Epithelial cell of proximal tubule (primary cell): ENCODE results near the gene MAGOH. TPM values are rescaled to one million over a fixed set of nuclear protein-coding genes. Genes with fewer than 3 reads are reported as not detected.

Experiments
- DNase-seq: peaks from one replicate; pipeline ENCODE4 v3.0.0-alpha.2; 2011; ENCODE audit warnings: low read depth
- H3K4me3 ChIP-seq: 2 replicates; pipeline ENCODE4 v1.5.1; 2011; ENCODE audit warnings: low read depth, mild to moderate bottlenecking, low read length
- total RNA-seq: library from RNA; depleted of rRNA; stranded (reverse); fragments of >200 nt; gene quantifications from 2 replicates; pipeline ENCODE4 v1.2.3, GENCODE V29; 2015
- TF ChIP-seq, protein P1 (sequence below): conservative IDR thresholded peaks from 2 replicates; pipeline ENCODE4 v1.5.1; 2012; ENCODE audit warnings: low read depth, mild to moderate bottlenecking, low read length

MAGOH gene
- total RNA-seq, 1 donor from 2014 or later = 24.8 TPM

DNA sequence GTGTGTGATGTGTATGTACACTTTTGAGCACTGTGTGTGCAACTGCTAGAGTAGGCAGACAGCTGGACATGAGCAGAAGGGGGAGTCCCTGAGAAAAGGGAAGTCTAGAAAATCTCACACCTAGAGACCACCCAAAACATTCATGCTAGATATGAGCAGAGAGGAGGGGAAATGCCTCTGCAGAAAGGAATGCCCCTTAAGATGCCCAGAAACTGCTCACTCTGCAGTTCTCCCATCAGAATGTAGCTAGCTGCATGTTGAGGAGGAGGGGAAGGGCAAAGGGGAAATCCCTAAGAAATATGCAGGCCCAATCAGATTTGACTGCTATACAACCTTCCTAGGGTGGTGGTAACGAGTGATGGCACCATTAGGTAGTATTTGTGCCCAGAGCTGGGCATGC lies 31.8 kb upstream of the MAGOH start:
- no peak overlapping the region for H3K4me3 ChIP-seq
- TF ChIP-seq, protein P1, sequence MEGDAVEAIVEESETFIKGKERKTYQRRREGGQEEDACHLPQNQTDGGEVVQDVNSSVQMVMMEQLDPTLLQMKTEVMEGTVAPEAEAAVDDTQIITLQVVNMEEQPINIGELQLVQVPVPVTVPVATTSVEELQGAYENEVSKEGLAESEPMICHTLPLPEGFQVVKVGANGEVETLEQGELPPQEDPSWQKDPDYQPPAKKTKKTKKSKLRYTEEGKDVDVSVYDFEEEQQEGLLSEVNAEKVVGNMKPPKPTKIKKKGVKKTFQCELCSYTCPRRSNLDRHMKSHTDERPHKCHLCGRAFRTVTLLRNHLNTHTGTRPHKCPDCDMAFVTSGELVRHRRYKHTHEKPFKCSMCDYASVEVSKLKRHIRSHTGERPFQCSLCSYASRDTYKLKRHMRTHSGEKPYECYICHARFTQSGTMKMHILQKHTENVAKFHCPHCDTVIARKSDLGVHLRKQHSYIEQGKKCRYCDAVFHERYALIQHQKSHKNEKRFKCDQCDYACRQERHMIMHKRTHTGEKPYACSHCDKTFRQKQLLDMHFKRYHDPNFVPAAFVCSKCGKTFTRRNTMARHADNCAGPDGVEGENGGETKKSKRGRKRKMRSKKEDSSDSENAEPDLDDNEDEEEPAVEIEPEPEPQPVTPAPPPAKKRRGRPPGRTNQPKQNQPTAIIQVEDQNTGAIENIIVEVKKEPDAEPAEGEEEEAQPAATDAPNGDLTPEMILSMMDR = no peak
- no peak for DNase-seq

DNA sequence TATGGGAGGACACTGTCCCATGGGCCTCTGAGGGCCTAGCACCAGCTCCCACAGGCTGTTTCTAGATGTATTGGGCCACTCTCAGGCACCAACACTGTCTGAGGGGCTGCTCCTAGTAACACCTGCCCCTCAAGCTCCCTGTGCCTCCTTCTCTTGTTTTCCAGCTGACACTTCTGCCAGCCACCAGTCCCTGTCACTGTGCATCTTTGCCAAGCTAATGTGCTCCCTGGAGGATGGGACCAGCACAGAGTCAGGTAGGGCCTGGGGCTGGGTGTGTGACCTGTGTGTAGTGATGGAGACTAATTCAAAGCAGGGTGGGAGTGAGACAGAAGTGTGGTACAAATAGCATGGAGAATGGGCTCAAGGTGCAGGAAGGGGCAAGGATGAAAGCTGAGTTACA lies 29.4 kb upstream of the MAGOH start:
- no peak overlapping the region for H3K4me3 ChIP-seq
- DNase-seq = no peak
- TF ChIP-seq, protein P1 = no peak

DNA sequence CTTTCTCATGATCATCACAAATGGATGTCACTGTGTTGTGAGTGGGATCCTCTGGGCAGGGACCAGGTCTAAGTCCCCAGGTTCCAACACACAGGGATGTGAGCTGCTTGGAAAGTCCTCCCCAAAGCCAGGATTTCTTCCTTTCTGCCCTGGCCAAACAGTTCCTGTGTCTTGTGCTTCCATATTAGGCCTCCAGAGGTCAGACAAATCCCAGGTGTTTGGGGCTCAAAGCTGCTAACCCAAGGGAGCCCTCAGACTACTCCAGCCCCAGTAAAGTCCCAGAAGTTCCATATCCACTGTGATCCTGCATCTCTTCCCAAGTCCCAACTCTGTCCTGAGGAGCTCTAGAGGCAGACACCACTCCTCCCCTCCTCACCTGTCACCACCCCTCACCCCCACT lies 27.7 kb upstream of the MAGOH start:
- no peak for DNase-seq
- H3K4me3 ChIP-seq = no peak overlapping the region
- TF ChIP-seq, protein P1 = peak; percentile 50

GRCh38 chr1:53265581-53265980 lies 27.3 kb upstream of the MAGOH start:
- TF ChIP-seq, protein P1 = no peak
- DNase-seq = no peak
- H3K4me3 ChIP-seq = no peak overlapping the region

DNA sequence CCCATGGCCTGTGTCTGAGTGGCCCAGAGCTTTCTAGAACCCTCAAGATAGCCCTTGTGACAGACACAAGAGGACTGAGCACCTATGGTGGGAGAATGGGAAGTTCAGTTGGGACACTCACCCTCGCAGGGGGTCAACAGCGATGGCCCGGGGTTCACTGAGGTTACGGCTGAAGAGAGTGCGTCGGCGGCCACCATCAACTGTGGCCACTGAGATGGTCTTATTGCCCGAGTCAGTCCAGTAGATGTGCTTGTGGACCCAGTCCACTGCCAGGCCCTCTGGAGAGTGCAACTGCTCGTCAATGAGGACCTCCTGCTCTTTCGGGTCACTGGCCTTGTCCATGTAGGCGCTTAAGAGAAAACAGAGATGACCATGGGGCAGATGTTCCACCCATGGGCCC lies 25.7 kb upstream of the MAGOH start:
- no peak for DNase-seq
- TF ChIP-seq, protein P1 = no peak
- no peak overlapping the region for H3K4me3 ChIP-seq

DNA sequence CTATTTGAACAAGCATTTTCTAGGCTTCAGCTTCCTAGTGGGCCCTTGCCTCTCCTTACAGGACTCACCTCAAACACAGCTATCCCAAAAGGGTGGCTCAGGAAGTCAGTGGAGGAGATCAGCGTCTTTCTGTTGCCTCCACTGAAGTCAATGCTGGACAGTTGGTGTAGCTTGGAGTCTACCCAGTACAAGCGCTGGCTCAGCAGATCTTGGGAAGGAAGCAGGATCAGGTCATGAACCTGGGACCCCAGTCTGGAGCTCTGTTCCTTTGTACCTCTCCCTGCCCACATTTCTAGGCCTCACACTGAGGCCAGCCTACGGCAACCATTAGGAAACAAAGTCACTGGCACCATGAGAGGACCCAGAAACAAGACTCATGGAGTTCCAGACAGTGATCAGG lies 23.7 kb upstream of the MAGOH start:
- TF ChIP-seq, protein P1 = no peak
- DNase-seq = no peak
- H3K4me3 ChIP-seq = no peak overlapping the region

- no peak overlapping the region for H3K4me3 ChIP-seq
- no peak for DNase-seq
These were observed 22.4 kb upstream of the MAGOH start for GRCh38 chr1:53260631-53261247.

More at GRCh38 chr1:53260631-53261247, 22.4 kb upstream of the MAGOH start:
- TF ChIP-seq, protein P1 = no peak
